H1 (cell line): Measurements from ENCODE around the gene EFNA3. TPM values are rescaled to one million over a fixed set of nuclear protein-coding genes. Genes with fewer than 3 reads are reported as not detected.

Experiments used
- CTCF ChIA-PET: fragments of 300-600 bp; sonication (Branson Sonifier 250); formaldehyde crosslinking; loops from one replicate; lab custom pipeline; 2021; ENCODE audit not compliant: partially characterized antibody; lab: Charles Lee
- POLR2A ChIA-PET: fragments of 300-600 bp; sonication (Branson Sonifier 250); formaldehyde crosslinking; loops from one replicate; lab custom pipeline; 2021; ENCODE audit warnings: inconsistent platforms; ENCODE audit not compliant: partially characterized antibody; lab: Charles Lee
- DNase-seq, 2 experiments: peaks; one replicate each; pipeline versions ENCODE4 v3.0.0 to v3.0.0-alpha.2; 2010 to 2022; ENCODE audit warnings: low spot score in 2 of 2, low read depth in 1 of 2, mixed read lengths in 1 of 2
- FAIRE-seq: peaks from 2 replicates; lab custom pipeline; 2011; peaks lifted over from hg19 to GRCh38; lab: Jason Lieb, UNC
- H2AFZ ChIP-seq: 2 replicates; pipeline ENCODE4 v1.8.1; 2012; ENCODE audit warnings: low read length, inconsistent platforms
- H2AK5ac ChIP-seq: 2 replicates; pipeline ENCODE4 v1.6.1; 2013; ENCODE audit warnings: low read depth, low read length
- H2BK120ac ChIP-seq: replicated peaks from 2 replicates; pipeline ENCODE3; 2013; ENCODE audit warnings: low read depth, low read length, inconsistent platforms
- H2BK12ac ChIP-seq: 2 replicates; pipeline ENCODE4 v1.6.1; 2013; ENCODE audit warnings: low read depth, low read length
- H2BK15ac ChIP-seq: 2 replicates; pipeline ENCODE4 v1.6.1; 2013; ENCODE audit warnings: low read length
- H2BK20ac ChIP-seq: 2 replicates; pipeline ENCODE4 v1.6.1; 2013; ENCODE audit warnings: low read length
- H2BK5ac ChIP-seq: 2 replicates; pipeline ENCODE4 v1.6.1; 2013; ENCODE audit warnings: low read depth, low read length
- H3K14ac ChIP-seq: 2 replicates; pipeline ENCODE4 v1.6.1; 2013; ENCODE audit warnings: inconsistent platforms; ENCODE audit not compliant: insufficient read length
- H3K18ac ChIP-seq: 2 replicates; pipeline ENCODE4 v1.6.1; 2013; ENCODE audit warnings: low read length; ENCODE audit errors: extremely low read depth
- H3K23ac ChIP-seq: 2 replicates; pipeline ENCODE4 v1.6.1; 2013; ENCODE audit warnings: inconsistent platforms; ENCODE audit not compliant: insufficient read length
- H3K23me2 ChIP-seq: 2 replicates; pipeline ENCODE4 v1.6.1; 2013; ENCODE audit warnings: low read depth, low read length
- H3K27ac ChIP-seq: 2 replicates; pipeline ENCODE4 v1.6.1; 2011; ENCODE audit warnings: low read depth, low read length, inconsistent platforms
- H3K27me3 ChIP-seq, 4 experiments: replicated peaks in 1 of 4; 1 replicate in 1 of 4; 2 replicates in 3 of 4; pipeline versions ENCODE4 v1.6.1 to v1.8.1; 2011 to 2013; ENCODE audit warnings: low read length in 3 of 4, mild to moderate bottlenecking in 3 of 4, inconsistent platforms in 2 of 4, mixed read lengths in 2 of 4, moderate library complexity in 1 of 4; ENCODE audit not compliant: control insufficient read depth in 3 of 4, insufficient read depth in 3 of 4; ENCODE audit errors: extremely low read depth in 1 of 4
- H3K36me3 ChIP-seq, 4 experiments: 2 replicates each; pipeline versions ENCODE4 v1.6.1 to v1.8.1; 2011 to 2013; ENCODE audit warnings: mild to moderate bottlenecking in 4 of 4, low read length in 3 of 4, moderate library complexity in 2 of 4, control low read depth in 1 of 4, inconsistent platforms in 1 of 4; ENCODE audit not compliant: insufficient read depth in 4 of 4, control insufficient read depth in 2 of 4
- H3K4ac ChIP-seq: replicated peaks from 2 replicates; pipeline ENCODE3; 2013; ENCODE audit warnings: low read length, low read depth, mixed read lengths, inconsistent platforms; ENCODE audit not compliant: insufficient read length
- H3K4me1 ChIP-seq, 4 experiments: replicated peaks in 1 of 4; 1 replicate in 1 of 4; 2 replicates in 3 of 4; pipeline versions ENCODE4 v1.6.1 to v1.8.1; 2011 to 2013; ENCODE audit warnings: low read length in 3 of 4, inconsistent platforms in 2 of 4, mixed read lengths in 1 of 4; ENCODE audit not compliant: insufficient read depth in 4 of 4, control insufficient read depth in 3 of 4
- H3K4me2 ChIP-seq, 2 experiments: 2 replicates each; pipeline versions ENCODE4 v1.6.1 to v1.8.1; 2011 to 2013; ENCODE audit warnings: low read depth in 2 of 2, low read length in 2 of 2, control low read depth in 1 of 2, inconsistent platforms in 1 of 2, mild to moderate bottlenecking in 1 of 2; ENCODE audit not compliant: insufficient read depth in 1 of 2
- H3K4me3 ChIP-seq, 4 experiments: fragments of 200-600, 300-600 bp in 1 of 4; sonication (generic), shearing (Covaris generic), sonication (Bioruptor Twin) in 1 of 4; 2 replicates each; pipeline versions ENCODE4 v1.5.1 to v1.8.1; 2011 to 2016; ENCODE audit warnings: low read length in 4 of 4, low read depth in 3 of 4, control low read depth in 2 of 4, inconsistent platforms in 2 of 4, mild to moderate bottlenecking in 2 of 4, mixed read lengths in 1 of 4, moderate library complexity in 1 of 4; ENCODE audit not compliant: insufficient read depth in 2 of 4; ENCODE audit errors: extremely low read depth in 1 of 4
- H3K56ac ChIP-seq: replicated peaks from 2 replicates; pipeline ENCODE3; 2013; ENCODE audit warnings: low read depth, mild to moderate bottlenecking, mixed read lengths, low read length, inconsistent platforms; ENCODE audit not compliant: insufficient read length
- H3K79me1 ChIP-seq: 2 replicates; pipeline ENCODE4 v1.6.1; 2013; ENCODE audit warnings: low read depth, low read length, control low read depth
- H3K79me2 ChIP-seq, 2 experiments: 2 replicates each; pipeline versions ENCODE4 v1.6.1 to v1.8.1; 2012 to 2013; ENCODE audit warnings: low read length in 2 of 2, mild to moderate bottlenecking in 2 of 2, inconsistent platforms in 1 of 2; ENCODE audit not compliant: insufficient read depth in 2 of 2, control insufficient read depth in 1 of 2
- H3K9ac ChIP-seq, 4 experiments: replicated peaks in 1 of 4; 1 replicate in 1 of 4; 2 replicates in 3 of 4; pipeline versions ENCODE4 v1.6.1 to v1.8.1; 2011 to 2013; ENCODE audit warnings: low read depth in 3 of 4, low read length in 3 of 4, control low read depth in 2 of 4, mild to moderate bottlenecking in 2 of 4, moderate library complexity in 2 of 4, inconsistent platforms in 1 of 4; ENCODE audit errors: extremely low read depth in 1 of 4
- H3K9me3 ChIP-seq, 2 experiments: 2 replicates each; pipeline versions ENCODE4 v1.6.1 to v1.8.1; 2012 to 2013; ENCODE audit warnings: mild to moderate bottlenecking in 2 of 2, moderate library complexity in 2 of 2, control low read depth in 1 of 2, inconsistent platforms in 1 of 2, low read depth in 1 of 2, low read length in 1 of 2, mixed read lengths in 1 of 2; ENCODE audit not compliant: insufficient read depth in 2 of 2
- H4K20me1 ChIP-seq, 2 experiments: replicated peaks in 1 of 2; 2 replicates each; pipeline versions ENCODE3 to v1.8.1; 2011 to 2013; ENCODE audit warnings: inconsistent platforms in 2 of 2, low read length in 2 of 2, mild to moderate bottlenecking in 1 of 2; ENCODE audit not compliant: insufficient read depth in 2 of 2, control insufficient read depth in 1 of 2
- H4K5ac ChIP-seq: 2 replicates; pipeline ENCODE4 v1.6.1; 2013; ENCODE audit warnings: low read length, low read depth, mixed read lengths, inconsistent platforms; ENCODE audit not compliant: insufficient read length
- H4K8ac ChIP-seq: 2 replicates; pipeline ENCODE4 v1.8.0; 2013; ENCODE audit warnings: mild to moderate bottlenecking, moderate library complexity, low read length, inconsistent platforms; ENCODE audit not compliant: insufficient read depth; ENCODE audit errors: extremely low read depth
- H4K91ac ChIP-seq: replicated peaks from 2 replicates; pipeline ENCODE3; 2013; ENCODE audit warnings: low read length, mixed read lengths, inconsistent platforms; ENCODE audit not compliant: insufficient read length
- BRCA1 ChIP-seq: IDR thresholded peaks from 2 replicates; pipeline ENCODE4 v1.6.1; 2012; ENCODE audit warnings: low read depth, low read length, improper control_type of control experiment
- MAX ChIP-seq: IDR thresholded peaks from 2 replicates; pipeline ENCODE4 v1.6.1; 2012; ENCODE audit warnings: inconsistent platforms
- RFX5 ChIP-seq: IDR thresholded peaks from 2 replicates; pipeline ENCODE4 v1.6.1; 2011; ENCODE audit warnings: low read depth, low read length, improper control_type of control experiment, borderline replicate concordance
- SIRT6 ChIP-seq: IDR thresholded peaks from one replicate; pipeline ENCODE4 v1.7.1; 2012; ENCODE audit warnings: low read length, inconsistent platforms
- WGBS, 2 experiments: shearing (Covaris generic) in 1 of 2; methylation state at CpG; one replicate each; pipeline versions ENCODE4 v1.1.6 to v1.1.7; 2013 to 2015; ENCODE audit warnings: low lambda C conversion rate in 2 of 2, mixed read lengths in 2 of 2, inconsistent platforms in 1 of 2, low coverage in 1 of 2, missing lambda C conversion rate in 1 of 2; ENCODE audit not compliant: insufficient replicate concordance in 2 of 2, insufficient coverage in 1 of 2, insufficient read length in 1 of 2; ENCODE audit errors: extremely low coverage in 1 of 2, missing lambda C conversion rate in 1 of 2; 5-methylcytosine and 5-hydroxymethylcytosine counted together
- polyA plus RNA-seq, 7 experiments: library from polyadenylated mRNA; depleted of rRNA in 3 of 7; stranded (reverse) in 5 of 7; unstranded in 2 of 7; fragments of >200 nt in 5 of 7; fragments of 200-250 nt in 2 of 7; gene quantifications; 1 replicate in 5 of 7; 2 replicates in 1 of 7; 4 replicates in 1 of 7; pipeline versions ENCODE4 v1.2.1 to v1.2.3, GENCODE V29; 2011 to 2013; ENCODE audit warnings: missing spikeins in 2 of 7, mixed read lengths in 2 of 7
- total RNA-seq: library from RNA; stranded (reverse); fragmentation: NEBNext Ultra II Directional; extraction: Animal tissue kit (Norgen Biotek cat#: 25700); gene quantifications from 2 replicates; pipeline ENCODE4 v1.2.1, GENCODE V29; 2021

The EFNA3 gene
- total and polyA plus RNA-seq, 2 of the 8 experiments (the other 6 are each of a cell fraction or from before 2014, with no cell fraction given) = 10.8 to 13.8 TPM

GRCh38 chr1:155030899-155031298, 47.7 kb upstream of the EFNA3 start:
- WGBS, 2 experiments = 92% methylated on average over 11 of the region's 11 CpGs; no CpG with 5 or more reads in 1 of the 2 experiments
- DNase-seq = no peak
- no peak overlapping the region for H3K4ac ChIP-seq
- H3K36me3 ChIP-seq = no peaks in the 10 kb centered on the region
- no peak overlapping the region for H2BK15ac ChIP-seq
- peaks cover 0 to 3% (median 1%) of the 10 kb centered on the region in 4 experiments; a peak in 1 of 7 replicates for H3K27me3 ChIP-seq
- ChIA-PET POLR2A (interaction anchor here (2.0 to 8.8 kb wide), 2 partner anchors 11 to 13 kb away, joined by 5 to 60 read pairs; no protein-coding TSS in a partner anchor), CTCF (interaction anchor here (1.4 to 9.5 kb wide), 5 partner anchors 8 to 31 kb away, joined by 3 to 76 read pairs (median 19); no protein-coding TSS in a partner anchor)
- no peaks in the 10 kb centered on the region for H3K79me2 ChIP-seq
- no peak overlapping the region for H3K4me3 ChIP-seq
- H4K20me1 ChIP-seq = no peaks in the 10 kb centered on the region
- no peak overlapping the region for H3K9ac ChIP-seq
- H2AK5ac ChIP-seq = no peak overlapping the region
- FAIRE-seq = no peak
- no peak overlapping the region for H2BK20ac ChIP-seq
- H3K9me3 ChIP-seq = no peaks in the 10 kb centered on the region
- H3K4me2 ChIP-seq = no peak overlapping the region
- H2BK12ac ChIP-seq = no peak overlapping the region
- H3K23me2 ChIP-seq = no peaks in the 10 kb centered on the region
- H3K4me1 ChIP-seq = peaks cover 0 to 5% (median 0%) of the 10 kb centered on the region in 4 experiments; a peak in 2 of 7 replicates
- no peak overlapping the region for H3K14ac ChIP-seq
- no peaks in the 10 kb centered on the region for H3K79me1 ChIP-seq
- H3K18ac ChIP-seq = no peak overlapping the region
- TF ChIP-seq SIRT6 (no peak), BRCA1 (no peak), RFX5 (no peak), MAX (no peak)
- no peak overlapping the region for H2AFZ ChIP-seq
- H2BK120ac ChIP-seq = no peak overlapping the region
- no peak overlapping the region for H3K56ac ChIP-seq
- H4K8ac ChIP-seq = no peak overlapping the region
- no peak overlapping the region for H4K5ac ChIP-seq
- no peak overlapping the region for H3K23ac ChIP-seq
- H2BK5ac ChIP-seq = no peak overlapping the region; the same call in 1 of the 2 replicates
- H3K27ac ChIP-seq = no peak overlapping the region
- H4K91ac ChIP-seq = no peak overlapping the region
